GM23338 (cell line): ENCODE measurements around the gene MATK.

Source experiments
- EZH2 ChIP-seq: fragments of 200-600 bp; sonication (generic); IDR thresholded peaks from one replicate; pipeline ENCODE4 v1.8.0; 2017; ENCODE audit warnings: antibody characterized with exemption, mild to moderate bottlenecking, low read depth; ENCODE audit not compliant: unreplicated experiment
- POLR2AphosphoS5 ChIP-seq: IDR thresholded peaks from 2 replicates; pipeline ENCODE4 v1.6.1; 2016; ENCODE audit warnings: antibody characterized with exemption, low read depth
- TF ChIP-seq, protein P1 (sequence below), 2 experiments: fragments of 200-600 bp in 1 of 2; sonication (generic) in 1 of 2; conservative IDR thresholded peaks; 2 replicates each; pipeline versions ENCODE4 v1.5.1 to v1.6.1; 2016 to 2017; ENCODE audit warnings: antibody characterized with exemption in 2 of 2, low read depth in 2 of 2, mild to moderate bottlenecking in 2 of 2, moderate library complexity in 1 of 2
- TF ChIP-seq, protein P2 (sequence below): IDR thresholded peaks from one replicate; pipeline ENCODE4 v1.6.1; 2018; ENCODE audit warnings: antibody characterized with exemption; ENCODE audit not compliant: unreplicated experiment

GRCh38 chr19:3798137-3798536, 12.0 kb upstream of the MATK start:
- no peak for TF ChIP-seq POLR2AphosphoS5
- TF ChIP-seq, protein P1, sequence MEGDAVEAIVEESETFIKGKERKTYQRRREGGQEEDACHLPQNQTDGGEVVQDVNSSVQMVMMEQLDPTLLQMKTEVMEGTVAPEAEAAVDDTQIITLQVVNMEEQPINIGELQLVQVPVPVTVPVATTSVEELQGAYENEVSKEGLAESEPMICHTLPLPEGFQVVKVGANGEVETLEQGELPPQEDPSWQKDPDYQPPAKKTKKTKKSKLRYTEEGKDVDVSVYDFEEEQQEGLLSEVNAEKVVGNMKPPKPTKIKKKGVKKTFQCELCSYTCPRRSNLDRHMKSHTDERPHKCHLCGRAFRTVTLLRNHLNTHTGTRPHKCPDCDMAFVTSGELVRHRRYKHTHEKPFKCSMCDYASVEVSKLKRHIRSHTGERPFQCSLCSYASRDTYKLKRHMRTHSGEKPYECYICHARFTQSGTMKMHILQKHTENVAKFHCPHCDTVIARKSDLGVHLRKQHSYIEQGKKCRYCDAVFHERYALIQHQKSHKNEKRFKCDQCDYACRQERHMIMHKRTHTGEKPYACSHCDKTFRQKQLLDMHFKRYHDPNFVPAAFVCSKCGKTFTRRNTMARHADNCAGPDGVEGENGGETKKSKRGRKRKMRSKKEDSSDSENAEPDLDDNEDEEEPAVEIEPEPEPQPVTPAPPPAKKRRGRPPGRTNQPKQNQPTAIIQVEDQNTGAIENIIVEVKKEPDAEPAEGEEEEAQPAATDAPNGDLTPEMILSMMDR (conservative IDR thresholded peaks at IDR 0.05; ENCODE audit: low read depth in 2 of 2) = no peak
- TF ChIP-seq, protein P2, sequence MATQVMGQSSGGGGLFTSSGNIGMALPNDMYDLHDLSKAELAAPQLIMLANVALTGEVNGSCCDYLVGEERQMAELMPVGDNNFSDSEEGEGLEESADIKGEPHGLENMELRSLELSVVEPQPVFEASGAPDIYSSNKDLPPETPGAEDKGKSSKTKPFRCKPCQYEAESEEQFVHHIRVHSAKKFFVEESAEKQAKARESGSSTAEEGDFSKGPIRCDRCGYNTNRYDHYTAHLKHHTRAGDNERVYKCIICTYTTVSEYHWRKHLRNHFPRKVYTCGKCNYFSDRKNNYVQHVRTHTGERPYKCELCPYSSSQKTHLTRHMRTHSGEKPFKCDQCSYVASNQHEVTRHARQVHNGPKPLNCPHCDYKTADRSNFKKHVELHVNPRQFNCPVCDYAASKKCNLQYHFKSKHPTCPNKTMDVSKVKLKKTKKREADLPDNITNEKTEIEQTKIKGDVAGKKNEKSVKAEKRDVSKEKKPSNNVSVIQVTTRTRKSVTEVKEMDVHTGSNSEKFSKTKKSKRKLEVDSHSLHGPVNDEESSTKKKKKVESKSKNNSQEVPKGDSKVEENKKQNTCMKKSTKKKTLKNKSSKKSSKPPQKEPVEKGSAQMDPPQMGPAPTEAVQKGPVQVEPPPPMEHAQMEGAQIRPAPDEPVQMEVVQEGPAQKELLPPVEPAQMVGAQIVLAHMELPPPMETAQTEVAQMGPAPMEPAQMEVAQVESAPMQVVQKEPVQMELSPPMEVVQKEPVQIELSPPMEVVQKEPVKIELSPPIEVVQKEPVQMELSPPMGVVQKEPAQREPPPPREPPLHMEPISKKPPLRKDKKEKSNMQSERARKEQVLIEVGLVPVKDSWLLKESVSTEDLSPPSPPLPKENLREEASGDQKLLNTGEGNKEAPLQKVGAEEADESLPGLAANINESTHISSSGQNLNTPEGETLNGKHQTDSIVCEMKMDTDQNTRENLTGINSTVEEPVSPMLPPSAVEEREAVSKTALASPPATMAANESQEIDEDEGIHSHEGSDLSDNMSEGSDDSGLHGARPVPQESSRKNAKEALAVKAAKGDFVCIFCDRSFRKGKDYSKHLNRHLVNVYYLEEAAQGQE = no peak
- no peak for TF ChIP-seq EZH2
